ENCODE data around the gene TMC7. TPM values are rescaled to one million over a fixed set of nuclear protein-coding genes. Genes with fewer than 3 reads are reported as not detected.

Gene TMC7
- total and polyA plus RNA-seq, 2 of the 13 experiments (the other 11 are each of a cell fraction or from before 2014, with no cell fraction given): 1.2 to 5.1 TPM

DNA sequence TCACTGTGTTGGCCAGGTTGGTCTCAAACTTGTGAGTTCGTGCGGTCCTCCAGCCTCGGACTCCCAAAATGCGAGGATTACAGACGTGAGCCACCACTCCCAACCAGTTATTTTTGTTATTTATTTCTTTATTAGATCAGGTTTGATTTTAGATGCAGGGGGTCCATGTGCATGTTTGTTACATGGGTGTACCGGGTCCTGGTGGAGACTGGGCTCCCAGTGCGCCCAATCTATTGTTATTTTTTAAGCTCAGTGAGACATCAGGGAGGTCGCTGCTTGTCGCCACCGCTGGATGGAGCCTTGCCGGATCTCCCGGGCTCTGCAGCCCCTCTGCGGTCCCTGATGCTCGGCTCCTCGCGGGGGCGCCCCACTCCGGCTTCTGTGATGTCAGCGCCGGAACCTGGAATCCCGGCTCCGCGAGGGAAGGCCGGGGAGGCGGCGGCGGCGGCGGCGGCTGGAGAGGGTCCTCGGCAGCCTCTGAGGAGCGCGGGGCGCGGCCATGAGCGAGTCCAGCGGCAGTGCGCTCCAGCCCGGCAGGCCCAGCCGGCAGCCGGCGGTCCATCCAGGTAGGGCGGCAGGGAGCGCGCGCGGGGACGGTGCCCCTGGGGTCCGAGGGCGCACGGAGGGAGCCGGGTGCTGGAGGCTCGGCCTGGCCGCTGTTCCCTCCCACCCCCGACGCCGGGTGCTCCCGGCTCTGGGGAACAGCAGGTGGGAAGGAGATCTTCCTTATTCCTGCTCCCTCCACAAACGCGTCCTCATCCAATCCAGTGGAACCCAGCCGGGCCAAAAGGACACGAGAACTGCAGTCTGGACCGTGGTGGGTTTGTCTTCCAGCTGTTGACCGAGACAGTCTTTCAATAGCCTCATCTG lies at the start of gene TMC7 (continued):
- TF ChIP-seq ZNF747 (CRISPR knock-in tag; IDR thresholded peaks at IDR 0.05; ENCODE audit: borderline replicate concordance) (peak; percentile 64; the same call in 1 of the 2 replicates), CBFB (CRISPR knock-in tag; IDR thresholded peaks at IDR 0.05) (peak; percentile 89; the same call in 1 of the 2 replicates), POLR2A (IDR thresholded peaks at IDR 0.05; ENCODE audit: insufficient read depth in 1 of 2, low read depth in 2 of 2, low read length in 2 of 2) (no peak), ZNF570 (CRISPR knock-in tag; IDR thresholded peaks at IDR 0.05; ENCODE audit: borderline replicate concordance) (peak; percentile 60; the same call in 1 of the 2 replicates), ARID2 (CRISPR knock-in tag; IDR thresholded peaks at IDR 0.05; ENCODE audit: borderline replicate concordance) (no peak), ZMYM3 (CRISPR knock-in tag; IDR thresholded peaks at IDR 0.05) (peak; percentile 84), MTF1 (CRISPR knock-in tag; IDR thresholded peaks at IDR 0.05) (no peak), ZFP1 (CRISPR knock-in tag; IDR thresholded peaks at IDR 0.05) (0 out of 2 replicates have a peak, but pooled peaks have one; percentile 56), KLF9 (CRISPR knock-in tag; IDR thresholded peaks at IDR 0.05; ENCODE audit: low read depth) (no peak; the same call in 1 of the 2 replicates), TOE1 (CRISPR knock-in tag; IDR thresholded peaks at IDR 0.05) (peak; percentile 52; the same call in 1 of the 2 replicates), ZNF296 (CRISPR knock-in tag; conservative IDR thresholded peaks at IDR 0.05) (no peak), ZNF33B (CRISPR knock-in tag; IDR thresholded peaks at IDR 0.05) (no peak), MEIS1 (CRISPR knock-in tag; IDR thresholded peaks at IDR 0.05; ENCODE audit: borderline replicate concordance) (peak; percentile 89; the same call in 1 of the 2 replicates), ZNF616 (CRISPR knock-in tag; IDR thresholded peaks at IDR 0.05; ENCODE audit: low read depth) (no peak), MAFG (CRISPR knock-in tag; IDR thresholded peaks at IDR 0.05) (no peak), BRCA1 (CRISPR knock-in tag; IDR thresholded peaks at IDR 0.05) (0 out of 2 replicates have a peak, but pooled peaks have one; percentile 47), ZNF713 (CRISPR knock-in tag; IDR thresholded peaks at IDR 0.05) (peak; percentile 92), CEBPG (CRISPR knock-in tag; IDR thresholded peaks at IDR 0.05) (no peak; the same call in 1 of the 2 replicates), PITX1 (CRISPR knock-in tag; IDR thresholded peaks at IDR 0.05) (peak; percentile 80), NCOA5 (CRISPR knock-in tag; IDR thresholded peaks at IDR 0.05) (no peak), ZNF878 (CRISPR knock-in tag; IDR thresholded peaks at IDR 0.05) (no peak)
- TF ChIP-seq, protein P1, sequence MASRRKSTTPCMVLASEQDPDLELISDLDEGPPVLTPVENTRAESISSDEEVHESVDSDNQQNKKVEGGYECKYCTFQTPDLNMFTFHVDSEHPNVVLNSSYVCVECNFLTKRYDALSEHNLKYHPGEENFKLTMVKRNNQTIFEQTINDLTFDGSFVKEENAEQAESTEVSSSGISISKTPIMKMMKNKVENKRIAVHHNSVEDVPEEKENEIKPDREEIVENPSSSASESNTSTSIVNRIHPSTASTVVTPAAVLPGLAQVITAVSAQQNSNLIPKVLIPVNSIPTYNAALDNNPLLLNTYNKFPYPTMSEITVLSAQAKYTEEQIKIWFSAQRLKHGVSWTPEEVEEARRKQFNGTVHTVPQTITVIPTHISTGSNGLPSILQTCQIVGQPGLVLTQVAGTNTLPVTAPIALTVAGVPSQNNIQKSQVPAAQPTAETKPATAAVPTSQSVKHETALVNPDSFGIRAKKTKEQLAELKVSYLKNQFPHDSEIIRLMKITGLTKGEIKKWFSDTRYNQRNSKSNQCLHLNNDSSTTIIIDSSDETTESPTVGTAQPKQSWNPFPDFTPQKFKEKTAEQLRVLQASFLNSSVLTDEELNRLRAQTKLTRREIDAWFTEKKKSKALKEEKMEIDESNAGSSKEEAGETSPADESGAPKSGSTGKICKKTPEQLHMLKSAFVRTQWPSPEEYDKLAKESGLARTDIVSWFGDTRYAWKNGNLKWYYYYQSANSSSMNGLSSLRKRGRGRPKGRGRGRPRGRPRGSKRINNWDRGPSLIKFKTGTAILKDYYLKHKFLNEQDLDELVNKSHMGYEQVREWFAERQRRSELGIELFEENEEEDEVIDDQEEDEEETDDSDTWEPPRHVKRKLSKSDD (CRISPR knock-in tag; IDR thresholded peaks at IDR 0.05; ENCODE audit: low read depth): peak; percentile 82
- TF ChIP-seq, protein P2, sequence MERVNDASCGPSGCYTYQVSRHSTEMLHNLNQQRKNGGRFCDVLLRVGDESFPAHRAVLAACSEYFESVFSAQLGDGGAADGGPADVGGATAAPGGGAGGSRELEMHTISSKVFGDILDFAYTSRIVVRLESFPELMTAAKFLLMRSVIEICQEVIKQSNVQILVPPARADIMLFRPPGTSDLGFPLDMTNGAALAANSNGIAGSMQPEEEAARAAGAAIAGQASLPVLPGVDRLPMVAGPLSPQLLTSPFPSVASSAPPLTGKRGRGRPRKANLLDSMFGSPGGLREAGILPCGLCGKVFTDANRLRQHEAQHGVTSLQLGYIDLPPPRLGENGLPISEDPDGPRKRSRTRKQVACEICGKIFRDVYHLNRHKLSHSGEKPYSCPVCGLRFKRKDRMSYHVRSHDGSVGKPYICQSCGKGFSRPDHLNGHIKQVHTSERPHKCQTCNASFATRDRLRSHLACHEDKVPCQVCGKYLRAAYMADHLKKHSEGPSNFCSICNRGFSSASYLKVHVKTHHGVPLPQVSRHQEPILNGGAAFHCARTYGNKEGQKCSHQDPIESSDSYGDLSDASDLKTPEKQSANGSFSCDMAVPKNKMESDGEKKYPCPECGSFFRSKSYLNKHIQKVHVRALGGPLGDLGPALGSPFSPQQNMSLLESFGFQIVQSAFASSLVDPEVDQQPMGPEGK (CRISPR knock-in tag; IDR thresholded peaks at IDR 0.05): peak; percentile 72
- TF ChIP-seq, protein P3, sequence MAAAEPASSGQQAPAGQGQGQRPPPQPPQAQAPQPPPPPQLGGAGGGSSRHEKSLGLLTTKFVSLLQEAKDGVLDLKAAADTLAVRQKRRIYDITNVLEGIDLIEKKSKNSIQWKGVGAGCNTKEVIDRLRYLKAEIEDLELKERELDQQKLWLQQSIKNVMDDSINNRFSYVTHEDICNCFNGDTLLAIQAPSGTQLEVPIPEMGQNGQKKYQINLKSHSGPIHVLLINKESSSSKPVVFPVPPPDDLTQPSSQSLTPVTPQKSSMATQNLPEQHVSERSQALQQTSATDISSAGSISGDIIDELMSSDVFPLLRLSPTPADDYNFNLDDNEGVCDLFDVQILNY (CRISPR knock-in tag; conservative IDR thresholded peaks at IDR 0.05): no peak
- TF ChIP-seq, protein P4, sequence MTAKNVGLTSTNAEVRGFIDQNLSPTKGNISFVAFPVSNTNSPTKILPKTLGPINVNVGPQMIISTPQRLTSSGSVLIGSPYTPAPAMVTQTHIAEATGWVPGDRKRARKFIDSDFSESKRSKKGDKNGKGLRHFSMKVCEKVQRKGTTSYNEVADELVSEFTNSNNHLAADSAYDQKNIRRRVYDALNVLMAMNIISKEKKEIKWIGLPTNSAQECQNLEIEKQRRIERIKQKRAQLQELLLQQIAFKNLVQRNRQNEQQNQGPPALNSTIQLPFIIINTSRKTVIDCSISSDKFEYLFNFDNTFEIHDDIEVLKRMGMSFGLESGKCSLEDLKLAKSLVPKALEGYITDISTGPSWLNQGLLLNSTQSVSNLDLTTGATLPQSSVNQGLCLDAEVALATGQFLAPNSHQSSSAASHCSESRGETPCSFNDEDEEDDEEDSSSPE (CRISPR knock-in tag; IDR thresholded peaks at IDR 0.05): peak; percentile 83
